Stimulated activated CD8-positive, alpha-beta memory T cell treated with anti-CD3 and anti-CD28 coated beads, Interleukin-12 subunit alpha, Interleukin-12 subunit beta, amount 100 ng/mL, for 1 hour (primary cell): ENCODE results near the gene PRKCH.
"Not testable (repeated sequence)": the region's sequence is repeated elsewhere in the genome, so short reads cannot be mapped to it uniquely, and the experiment has no call there.

ENCODE experiments used
- DNase-seq: peaks from one replicate; pipeline ENCODE4 v3.0.0-alpha.2; 2020; ENCODE audit warnings: low read depth

Gene PRKCH

GRCh38 chr14:61394542-61394941 lies 73.2 kb downstream of the PRKCH start:
- no peak for DNase-seq

- DNase-seq = no peak
Observed at GRCh38 chr14:61395115-61395725, 73.8 kb downstream of the PRKCH start.

- no peak for DNase-seq
Observed at GRCh38 chr14:61396279-61396678, 74.9 kb downstream of the PRKCH start.

GRCh38 chr14:61396694-61397093 lies 75.3 kb downstream of the PRKCH start:
- DNase-seq = no peak

- no peak for DNase-seq
Observed at GRCh38 chr14:61397615-61398014, 76.2 kb downstream of the PRKCH start.

GRCh38 chr14:61398221-61398620 lies 76.8 kb downstream of the PRKCH start:
- DNase-seq = no peak

GRCh38 chr14:61399365-61399764 lies 78.0 kb downstream of the PRKCH start:
- no peak for DNase-seq

- no peak for DNase-seq
Observed at GRCh38 chr14:61401461-61401860, 80.1 kb downstream of the PRKCH start.

- DNase-seq = no peak
Observed at GRCh38 chr14:61403411-61403810, 82.0 kb downstream of the PRKCH start.

GRCh38 chr14:61404637-61405036 lies 83.3 kb downstream of the PRKCH start:
- DNase-seq = no peak

GRCh38 chr14:61406198-61406597 lies 84.8 kb downstream of the PRKCH start:
- DNase-seq = no peak

- no peak for DNase-seq
Observed at GRCh38 chr14:61406675-61407074, 85.3 kb downstream of the PRKCH start.

GRCh38 chr14:61408498-61408897 lies 87.1 kb downstream of the PRKCH start:
- DNase-seq = no peak

GRCh38 chr14:61409782-61410181 lies 88.4 kb downstream of the PRKCH start:
- DNase-seq = no peak

- not testable (repeated sequence) for DNase-seq
Observed at GRCh38 chr14:61415934-61416333, 94.6 kb downstream of the PRKCH start.

GRCh38 chr14:61416591-61416990 lies 95.2 kb downstream of the PRKCH start:
- DNase-seq = no peak

GRCh38 chr14:61417141-61417540 lies 95.8 kb downstream of the PRKCH start:
- DNase-seq = no peak

- no peak for DNase-seq
Observed at GRCh38 chr14:61417883-61418455, 96.6 kb downstream of the PRKCH start.

GRCh38 chr14:61418746-61419145 lies 97.4 kb downstream of the PRKCH start:
- DNase-seq = no peak

- DNase-seq = no peak
Observed at GRCh38 chr14:61419201-61419600, 97.8 kb downstream of the PRKCH start.

- DNase-seq = no peak
Observed at GRCh38 chr14:61420326-61420725, 98.9 kb downstream of the PRKCH start.

GRCh38 chr14:61421212-61421923 lies 100.0 kb downstream of the PRKCH start:
- no peak for DNase-seq

- no peak for DNase-seq
Observed at GRCh38 chr14:61426048-61426447, 104.7 kb downstream of the PRKCH start.

GRCh38 chr14:61428261-61428660 lies 106.9 kb downstream of the PRKCH start:
- no peak for DNase-seq
